A673 (cell line): Measurements from ENCODE around the gene RUNX2. TPM values are rescaled to one million over a fixed set of nuclear protein-coding genes. Genes with fewer than 3 reads are reported as not detected.
"Not testable (repeated sequence)": the region's sequence is repeated elsewhere in the genome, so short reads cannot be mapped to it uniquely, and the experiment has no call there.

Source experiments
- BruUV-seq: library from RNA; stranded (reverse); fragments of 400-500 nt; replicated peaks from 2 replicates; lab custom pipeline; 2021; lab: Mats Ljungman, UMichigan
- CTCF ChIA-PET: fragments of 300-600 bp; sonication (Branson Sonifier 250); formaldehyde crosslinking; loops from one replicate; lab custom pipeline; 2022; ENCODE audit warnings: antibody characterized with exemption; lab: Charles Lee
- POLR2A ChIA-PET: fragments of 300-600 bp; sonication (Branson Sonifier 250); formaldehyde crosslinking; loops from one replicate; lab custom pipeline; 2022; ENCODE audit warnings: antibody characterized with exemption; ENCODE audit not compliant: low non-redundant PET; lab: Charles Lee
- DNase-seq: peaks from one replicate; pipeline ENCODE4 v3.0.0-alpha.2; 2015; ENCODE audit warnings: low spot score
- H3K27ac ChIP-seq: fragments of 200-600 bp; sonication (generic); 2 replicates; pipeline ENCODE4 v1.5.1; 2016; ENCODE audit warnings: mixed run types, low read depth, mild to moderate bottlenecking, mixed read lengths, antibody characterized with exemption, low read length; ENCODE audit not compliant: poor library complexity, severe bottlenecking
- H3K27me3 ChIP-seq: fragments of 200-600 bp; sonication (generic); replicated peaks from 2 replicates; pipeline ENCODE4 v1.6.1; 2017; ENCODE audit warnings: mixed run types, low read depth, mild to moderate bottlenecking, mixed read lengths, antibody characterized with exemption, low read length; ENCODE audit not compliant: insufficient read depth, poor library complexity
- H3K36me3 ChIP-seq: fragments of 200-600 bp; sonication (generic); 2 replicates; pipeline ENCODE4 v1.6.1; 2016; ENCODE audit warnings: mixed run types, mild to moderate bottlenecking, mixed read lengths, antibody characterized with exemption, low read length; ENCODE audit not compliant: insufficient read depth, poor library complexity, severe bottlenecking
- H3K4me1 ChIP-seq: fragments of 200-600 bp; sonication (generic); 2 replicates; pipeline ENCODE4 v1.6.1; 2017; ENCODE audit warnings: mixed run types, mild to moderate bottlenecking, mixed read lengths, antibody characterized with exemption, low read length; ENCODE audit not compliant: insufficient read depth, poor library complexity, severe bottlenecking
- H3K4me3 ChIP-seq: fragments of 200-600 bp; sonication (generic); 2 replicates; pipeline ENCODE4 v1.5.1; 2016; ENCODE audit warnings: low read depth, mixed run types, mild to moderate bottlenecking, mixed read lengths, low read length; ENCODE audit not compliant: poor library complexity, severe bottlenecking
- H3K9me3 ChIP-seq: fragments of 200-600 bp; sonication (generic); 2 replicates; pipeline ENCODE4 v1.6.1; 2016; ENCODE audit warnings: mixed run types, low read depth, mild to moderate bottlenecking, mixed read lengths, antibody characterized with exemption, low read length; ENCODE audit not compliant: poor library complexity, severe bottlenecking
- CTCF ChIP-seq: fragments of 300-800, 200-600 bp; sonication (generic); conservative IDR thresholded peaks from 2 replicates; pipeline ENCODE4 v1.5.1; 2017; ENCODE audit warnings: low read depth, mild to moderate bottlenecking, antibody characterized with exemption, low read length, moderate library complexity, mixed read lengths
- EZH2 ChIP-seq: fragments of 200-600 bp; sonication (generic); IDR thresholded peaks from 2 replicates; pipeline ENCODE4 v1.6.1; 2017; ENCODE audit warnings: borderline replicate concordance, low read depth, mild to moderate bottlenecking, mixed read lengths, antibody characterized with exemption, low read length; ENCODE audit not compliant: poor library complexity, severe bottlenecking
- intact Hi-C: fragments of 100-400 bp; cut with micrococcal nuclease; formaldehyde crosslinking; loops from one replicate; pipeline ENCODE4 v1.10.0; 2022; ENCODE audit not compliant: unreplicated experiment
- total RNA-seq: library from RNA; stranded (reverse); gene quantifications from 2 replicates; pipeline ENCODE4 v1.2.3, GENCODE V29; 2021

The RUNX2 gene
- total RNA-seq, 1 experiment from 2014 or later, result 4.9 TPM

DNA sequence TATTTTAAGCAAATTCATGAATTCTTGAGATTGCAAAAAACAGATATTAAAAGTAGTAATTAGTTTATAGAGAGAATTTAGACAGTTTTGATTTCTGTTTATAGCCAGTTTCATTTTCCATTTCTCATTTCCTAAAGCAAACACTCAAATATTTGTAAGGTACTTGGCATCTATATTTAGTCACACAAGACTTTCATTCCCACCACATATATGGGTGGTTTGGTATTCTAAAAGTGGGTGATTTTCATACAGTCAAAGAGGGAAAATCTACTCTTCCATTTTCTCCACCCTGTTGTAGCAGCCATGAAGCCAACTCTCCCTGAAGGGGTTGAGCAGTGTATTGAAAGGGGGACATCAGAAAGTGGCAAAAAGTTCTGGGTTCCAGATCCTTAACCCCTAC is 230.7 kb downstream of the RUNX2 start:
- intact Hi-C loops, result no loop called here
- H3K36me3 ChIP-seq, result no peaks in the 10 kb centered on the region
- no peak for DNase-seq
- ChIA-PET CTCF (no interaction called here), POLR2A (no interaction called here)
- H3K27ac ChIP-seq, result no peak overlapping the region
- H3K4me1 ChIP-seq, result peaks cover 6% of the 10 kb centered on the region
- no peak overlapping the region for H3K4me3 ChIP-seq
- no TSS peak for BruUV-seq
- H3K9me3 ChIP-seq, result no peaks in the 10 kb centered on the region
- no peaks in the 10 kb centered on the region for H3K27me3 ChIP-seq
- TF ChIP-seq CTCF, result no peak
- TF ChIP-seq EZH2, result no peak

DNA sequence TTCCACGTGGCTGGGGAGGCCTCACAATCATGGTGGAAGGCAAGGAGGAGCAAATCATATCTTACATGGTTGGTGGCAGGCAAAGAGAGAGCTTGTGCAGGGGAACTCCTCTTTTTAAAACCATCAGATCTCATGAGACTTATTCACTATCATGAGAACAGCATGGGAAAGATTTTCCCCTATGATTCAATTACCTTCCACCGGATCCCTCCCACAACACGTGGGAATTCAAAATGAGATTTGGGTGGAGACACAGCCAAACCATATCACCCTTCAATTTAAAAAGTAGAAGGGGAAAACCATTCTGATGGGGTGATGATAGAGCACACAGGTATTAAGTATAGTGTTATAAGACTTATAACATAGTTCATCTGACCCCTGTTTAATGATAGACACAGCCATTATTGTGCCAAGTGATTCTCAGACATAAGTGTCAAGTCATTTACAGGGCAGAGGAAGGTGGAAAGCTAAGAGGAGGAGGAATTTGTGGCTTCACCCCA is 232.2 kb downstream of the RUNX2 start:
- H3K9me3 ChIP-seq, H3K36me3 ChIP-seq, H3K4me3 ChIP-seq, BruUV-seq, CTCF ChIA-PET, POLR2A ChIA-PET, intact Hi-C loops, DNase-seq, H3K27ac ChIP-seq, H3K4me1 ChIP-seq, H3K27me3 ChIP-seq: not testable (repeated sequence)

DNA sequence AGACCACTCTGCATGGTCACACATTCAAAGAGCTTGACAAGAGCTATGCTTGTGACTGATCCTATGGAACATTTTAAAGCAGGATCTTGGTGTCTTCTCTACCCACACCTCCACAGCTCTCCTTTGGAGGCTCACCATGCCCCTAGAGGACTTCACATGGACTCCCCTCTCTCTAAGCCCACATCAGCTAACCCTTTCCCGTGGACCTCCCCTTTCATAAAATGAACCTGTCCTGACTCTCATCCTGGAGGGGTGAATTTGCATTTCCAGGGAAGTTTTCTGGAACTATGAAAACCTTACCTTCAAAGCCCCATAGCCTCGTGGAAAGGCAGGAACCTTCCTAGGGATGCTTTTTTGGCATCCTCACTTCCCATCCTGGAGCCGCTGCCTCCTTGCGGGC is 234.0 kb downstream of the RUNX2 start:
- H3K36me3 ChIP-seq, result no peaks in the 10 kb centered on the region
- H3K4me3 ChIP-seq, result no peak overlapping the region
- H3K9me3 ChIP-seq, result no peaks in the 10 kb centered on the region
- intact Hi-C loops, result no loop called here
- BruUV-seq, result no TSS peak
- H3K27ac ChIP-seq, result no peak overlapping the region
- H3K27me3 ChIP-seq, result no peaks in the 10 kb centered on the region
- no peaks in the 10 kb centered on the region for H3K4me1 ChIP-seq
- POLR2A ChIA-PET, result no interaction called here
- TF ChIP-seq CTCF, result no peak
- TF ChIP-seq EZH2, result no peak
- DNase-seq, result no peak
- CTCF ChIA-PET, result no interaction called here

GRCh38 chr6:45563041-45563440 is 234.9 kb downstream of the RUNX2 start:
- no peaks in the 10 kb centered on the region for H3K9me3 ChIP-seq
- no peaks in the 10 kb centered on the region for H3K27me3 ChIP-seq
- TF ChIP-seq EZH2 (no peak), CTCF (no peak)
- intact Hi-C loops, result no loop called here
- ChIA-PET POLR2A (no interaction called here), CTCF (no interaction called here)
- no peak overlapping the region for H3K27ac ChIP-seq
- no peaks in the 10 kb centered on the region for H3K36me3 ChIP-seq
- no peak for DNase-seq
- H3K4me1 ChIP-seq, result no peaks in the 10 kb centered on the region
- BruUV-seq, result no TSS peak
- H3K4me3 ChIP-seq, result no peak overlapping the region
